ENCODE measurements around the gene HERPUD1.
"Not testable (repeated sequence)": the region's sequence is repeated elsewhere in the genome, so short reads cannot be mapped to it uniquely, and the experiment has no call there.

The HERPUD1 gene

DNA sequence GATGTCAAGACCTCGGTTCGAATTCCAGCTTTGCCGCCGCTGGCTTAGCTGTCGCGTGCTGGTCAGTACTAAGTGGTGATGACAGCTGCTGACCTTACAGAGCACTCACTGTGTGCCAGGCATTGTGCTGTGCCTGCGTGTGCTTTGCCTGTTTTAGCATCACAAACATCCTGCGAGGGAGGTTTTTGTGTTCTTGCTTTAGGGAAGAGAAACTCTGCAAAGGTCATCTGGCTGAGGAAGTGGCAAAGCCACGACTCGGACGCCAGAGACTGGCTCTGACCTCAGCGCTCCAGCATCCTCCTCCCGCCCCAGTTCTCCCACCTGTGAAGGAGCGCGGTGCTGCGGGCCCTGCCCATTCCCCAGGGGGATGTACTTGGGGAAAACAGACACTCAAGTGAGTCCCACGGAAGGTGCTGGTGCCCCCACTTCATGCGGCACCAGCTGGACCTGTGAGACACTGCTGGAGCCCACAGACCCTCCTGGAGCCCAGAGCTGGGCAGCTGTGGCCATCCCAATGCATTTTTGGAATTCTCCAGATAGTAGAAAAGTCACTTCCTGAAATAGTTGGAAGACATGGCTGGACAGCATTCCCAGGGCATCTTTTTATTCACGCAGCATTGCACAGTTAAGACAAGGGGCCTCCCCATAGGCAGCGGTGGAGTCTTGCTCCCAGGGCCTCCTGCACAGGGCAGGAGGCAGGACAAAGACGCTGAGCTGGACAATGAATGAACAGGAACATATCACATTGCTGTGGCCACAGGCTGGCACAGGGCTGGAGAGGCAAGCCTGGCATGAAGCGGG, 20.0 kb upstream of the HERPUD1 start:
- DNase-seq (ENCODE audit: low spot score), result no peak

DNA sequence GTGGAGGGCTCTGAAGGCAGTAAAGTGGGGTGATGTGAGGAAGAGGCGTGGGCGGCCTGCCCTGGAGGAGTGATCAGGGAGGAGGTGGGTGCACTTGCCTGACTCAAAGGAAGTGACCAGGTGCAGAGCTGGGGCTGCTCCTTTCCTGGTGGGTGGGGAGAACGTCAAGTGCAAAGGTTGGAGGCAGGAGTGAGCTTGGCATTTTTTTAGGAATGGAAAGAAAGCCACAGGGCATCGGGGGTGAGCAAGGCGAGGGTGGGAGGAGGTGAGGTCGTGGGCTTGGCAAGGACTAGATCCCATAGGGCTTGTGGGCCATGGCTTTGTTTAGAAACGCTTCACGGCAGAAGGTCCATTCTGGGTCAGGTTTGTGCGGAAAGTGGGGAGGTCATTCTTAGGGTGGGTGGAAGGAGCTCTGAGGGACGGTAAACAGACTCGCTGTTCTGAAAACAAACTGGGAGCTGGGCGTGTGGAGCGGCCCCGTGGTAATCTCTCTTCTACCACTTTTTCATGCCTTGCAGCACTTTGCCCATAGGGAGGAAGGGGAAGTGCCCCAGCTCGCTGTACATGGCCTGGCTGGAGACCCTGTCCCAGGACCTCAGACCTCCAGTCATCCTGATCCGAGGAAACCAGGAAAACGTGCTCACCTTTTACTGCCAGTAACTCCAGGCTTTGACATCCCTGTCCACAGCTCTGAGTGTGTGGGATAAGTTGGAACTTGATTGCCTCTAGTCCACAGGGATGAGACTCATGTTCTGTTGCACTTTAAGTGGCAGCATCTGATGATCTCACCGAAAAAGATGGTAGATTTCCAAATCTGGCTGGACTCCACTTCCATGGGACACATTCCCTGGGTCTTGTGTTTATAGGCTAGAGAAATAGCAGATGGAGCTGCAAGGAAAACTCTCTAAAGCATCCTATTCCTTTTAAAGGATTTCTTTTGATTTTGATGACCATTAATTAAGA, 18.9 kb upstream of the HERPUD1 start:
- no peak for DNase-seq (ENCODE audit: low spot score)

DNA sequence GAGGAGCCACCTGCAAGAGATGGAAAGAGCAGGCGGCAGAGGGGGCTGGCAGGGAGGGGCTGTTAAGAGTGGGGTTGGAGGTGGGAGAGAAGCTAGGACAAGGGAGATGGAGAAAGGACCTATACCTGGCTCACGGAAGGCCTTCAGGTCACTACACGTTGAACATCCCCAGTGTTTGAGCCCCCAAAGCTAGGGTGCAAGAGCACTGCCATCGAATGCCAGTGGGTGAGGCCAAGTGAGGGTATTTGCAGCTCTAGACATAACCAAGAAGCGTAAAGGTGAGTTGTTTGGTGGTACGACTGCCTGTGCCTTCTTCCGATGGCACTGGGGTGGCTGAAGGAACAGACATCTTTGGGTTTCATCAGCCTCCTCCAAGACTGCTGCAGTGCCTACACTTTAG, 17.0 kb upstream of the HERPUD1 start:
- DNase-seq (ENCODE audit: low spot score), result no peak

DNA sequence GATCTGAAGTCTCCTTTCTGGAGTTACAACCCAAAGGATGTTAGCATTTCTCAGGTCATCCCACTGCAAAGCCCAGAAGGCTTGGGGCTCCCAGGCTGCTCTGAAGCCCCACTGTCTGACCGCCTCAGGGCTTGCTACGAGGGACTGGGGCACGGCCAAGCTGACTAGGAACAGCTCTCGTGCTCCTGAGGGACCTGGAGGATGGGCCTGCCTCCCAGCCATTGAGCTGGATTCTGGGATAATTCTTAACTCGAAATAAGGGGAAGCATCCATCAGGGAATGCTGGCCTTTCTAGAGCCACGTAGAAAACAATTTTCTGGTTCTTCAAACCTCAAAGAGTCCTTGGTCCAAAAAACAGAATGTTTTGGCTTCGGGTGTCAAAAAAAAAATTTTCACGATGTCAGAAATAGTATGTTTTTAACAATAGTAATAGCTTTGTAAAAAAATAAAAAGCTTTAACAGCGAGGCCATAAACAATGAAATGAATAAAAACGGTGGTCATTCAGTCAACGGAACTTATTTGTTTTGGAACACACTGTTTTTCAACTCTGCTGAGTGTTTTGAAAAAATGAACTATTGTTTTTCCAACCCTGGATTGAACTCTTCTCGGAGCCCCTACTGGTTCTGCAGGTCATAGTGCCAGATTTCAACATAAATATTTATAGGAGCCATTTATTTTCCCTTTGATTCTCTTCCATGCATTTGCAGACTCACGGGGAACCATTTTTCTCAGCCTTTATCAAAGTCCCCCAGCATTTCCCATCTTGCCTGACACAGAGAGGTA, 16.4 kb upstream of the HERPUD1 start:
- no peak for DNase-seq (ENCODE audit: low spot score)

DNA sequence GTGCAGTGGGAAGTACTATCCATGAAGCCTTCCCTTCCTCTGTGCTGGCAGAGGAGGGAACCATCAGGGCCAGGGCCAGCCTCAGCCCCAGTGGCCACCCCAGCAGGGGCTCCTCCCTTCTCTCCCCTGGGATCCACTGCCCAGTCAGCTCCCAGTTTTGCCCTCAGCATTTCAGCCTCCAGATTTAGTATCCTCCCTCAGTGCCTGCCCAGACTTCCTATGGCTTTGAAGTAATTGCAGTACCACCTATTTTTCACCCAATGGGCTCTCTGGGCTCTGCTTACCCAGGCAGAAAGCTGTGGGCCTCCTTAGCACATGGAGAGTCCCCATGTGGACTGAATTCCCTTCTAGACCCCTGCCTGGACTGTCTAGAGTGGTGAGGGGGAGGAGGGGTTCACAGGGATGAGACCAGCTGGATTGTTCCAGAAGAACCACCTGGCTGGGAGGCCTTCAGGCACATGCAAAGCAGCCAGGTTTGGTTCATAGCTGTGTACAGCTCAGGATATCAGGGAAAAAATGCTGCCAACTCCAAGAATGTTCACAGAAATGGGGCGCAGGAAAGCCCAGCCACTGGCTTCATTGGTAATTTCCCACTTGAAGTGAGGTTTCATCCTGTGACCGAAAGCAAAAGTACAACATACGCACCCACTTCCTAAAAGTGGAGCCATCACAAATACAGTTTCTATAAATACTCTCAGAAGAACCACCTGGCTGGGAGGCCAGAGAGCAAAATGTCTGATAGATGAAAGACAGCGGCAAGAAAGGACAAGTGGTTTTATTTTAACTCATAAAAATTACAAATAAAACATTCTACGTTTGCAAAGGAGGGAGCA, 15.2 kb upstream of the HERPUD1 start:
- DNase-seq (ENCODE audit: low spot score), result no peak

DNA sequence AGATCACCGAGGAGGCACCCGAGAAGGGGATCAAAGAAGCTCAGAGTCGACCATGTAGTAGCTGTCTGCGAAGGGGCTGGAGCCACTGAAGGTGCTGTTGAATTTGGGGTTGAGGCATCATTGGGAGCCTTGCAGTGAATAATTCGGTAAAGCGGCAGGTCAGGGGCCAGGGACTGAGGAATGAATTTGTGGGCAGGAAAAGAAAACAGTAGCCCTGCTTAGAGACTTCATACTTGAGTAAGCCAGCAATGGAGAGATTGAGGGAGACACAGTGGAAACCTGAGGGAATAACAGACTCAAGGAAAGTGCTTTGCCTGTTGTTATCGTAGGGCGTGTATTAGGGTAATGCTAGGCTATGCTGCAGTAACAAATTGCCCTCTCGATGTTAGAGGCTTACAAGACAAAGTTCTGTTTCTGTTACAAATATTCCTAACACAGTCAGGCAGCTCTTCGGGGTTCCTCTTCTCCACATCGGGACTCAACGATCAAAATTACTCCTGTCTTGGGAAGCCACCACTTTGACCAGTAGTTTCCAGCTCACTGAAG, 13.4 kb upstream of the HERPUD1 start:
- no peak for DNase-seq (ENCODE audit: low spot score)

DNA sequence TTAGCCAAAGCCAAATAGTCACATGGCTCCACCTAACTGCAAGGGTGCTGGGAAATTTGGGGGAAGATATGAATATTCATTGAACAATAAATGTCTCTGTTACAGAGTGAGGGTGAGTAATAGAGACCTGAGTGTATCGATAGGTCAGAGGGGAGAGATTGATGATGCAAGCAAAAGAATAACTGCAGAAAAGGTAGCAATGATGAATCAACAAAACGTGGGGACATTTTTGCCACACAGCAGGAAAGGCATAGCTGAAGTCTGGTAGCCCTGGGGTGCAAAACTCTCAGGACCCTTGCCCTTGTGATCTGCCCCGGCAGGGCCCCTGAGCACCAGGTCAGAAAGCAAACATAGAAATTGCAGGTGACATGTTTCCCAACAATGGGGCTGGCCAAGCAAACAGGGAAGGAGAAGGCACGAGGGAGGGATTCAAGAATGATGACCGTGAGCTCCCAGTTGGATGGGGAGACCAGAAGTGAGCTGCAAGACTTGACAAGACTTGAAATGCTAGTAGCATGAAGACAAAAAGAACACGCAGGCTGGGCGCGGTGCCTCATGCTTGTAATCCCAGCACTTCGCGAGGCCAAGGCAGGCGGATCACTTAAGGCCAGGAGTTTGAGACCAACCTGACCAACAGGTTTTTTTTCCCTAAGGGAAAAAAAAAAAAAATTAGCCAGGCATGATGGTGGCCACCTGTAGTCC, 12.7 kb upstream of the HERPUD1 start:
- no peak for DNase-seq (ENCODE audit: low spot score)

DNA sequence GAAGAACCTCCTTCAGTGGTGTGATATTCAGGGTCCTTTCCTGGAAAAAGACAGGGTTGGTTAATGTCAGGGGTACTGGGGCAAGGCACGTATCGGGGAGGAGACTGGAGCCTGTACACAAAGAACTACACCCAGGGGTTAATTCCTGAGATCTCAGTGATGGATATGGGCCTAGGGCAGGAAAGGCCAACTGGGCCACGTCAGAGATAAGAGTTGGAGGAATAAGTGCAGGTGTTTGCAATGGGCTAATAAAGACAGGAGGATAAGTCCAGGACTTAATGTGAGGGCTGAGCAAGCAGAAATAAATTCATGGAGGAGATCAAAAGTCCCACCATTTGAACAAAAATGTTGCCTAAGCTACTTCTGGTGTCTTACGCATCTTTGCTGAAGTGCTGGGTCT, 10.4 kb upstream of the HERPUD1 start:
- DNase-seq (ENCODE audit: low spot score), result no peak

DNA sequence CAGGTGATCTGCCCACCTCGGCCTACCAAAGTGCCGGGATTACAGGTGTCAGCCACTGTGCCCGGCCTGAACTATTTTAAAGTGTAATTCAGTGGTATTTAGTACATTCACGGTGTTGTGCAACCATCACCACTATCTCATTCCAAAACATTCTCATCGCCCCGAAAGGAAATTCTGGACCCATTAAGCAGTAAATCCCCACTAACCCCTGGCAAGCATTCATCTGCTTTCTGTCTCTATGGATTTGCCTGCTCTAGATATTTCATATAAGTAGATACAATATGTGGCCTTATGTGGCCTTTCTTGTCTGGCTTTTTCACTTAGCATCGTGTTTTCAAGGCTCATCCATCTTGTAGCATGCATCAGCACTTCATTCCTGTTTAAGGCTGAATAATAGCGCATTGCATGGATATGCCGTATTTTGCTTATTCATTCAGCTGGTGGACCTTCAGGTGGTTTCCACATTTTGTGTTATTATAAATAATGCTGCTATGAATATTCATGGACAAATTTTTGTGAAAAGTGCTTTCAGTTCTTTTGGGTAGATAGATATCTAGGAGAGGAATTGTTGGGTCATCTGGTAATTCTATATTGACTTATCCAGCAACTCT, 8.4 kb upstream of the HERPUD1 start:
- DNase-seq (ENCODE audit: low spot score), result no peak

DNA sequence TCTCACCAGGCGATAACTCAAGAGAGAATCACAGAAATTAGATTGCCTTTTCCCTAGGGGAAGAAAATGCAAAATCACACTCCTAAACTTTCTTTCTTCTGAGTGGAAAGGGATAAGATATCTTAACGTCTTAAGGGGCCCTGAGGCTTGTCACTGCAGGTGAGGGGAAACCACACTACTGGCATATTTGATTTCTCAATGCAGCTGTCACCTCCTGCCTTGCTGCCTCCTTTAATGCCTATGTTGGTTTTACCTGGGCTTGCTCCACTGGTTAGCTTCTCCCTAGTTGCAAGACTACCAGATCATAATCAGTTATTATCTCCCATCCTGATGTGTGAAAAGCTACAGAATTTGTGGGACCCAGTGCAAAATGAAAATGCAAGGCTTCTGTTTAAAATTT, 4.5 kb upstream of the HERPUD1 start:
- DNase-seq (ENCODE audit: low spot score), result no peak

DNA sequence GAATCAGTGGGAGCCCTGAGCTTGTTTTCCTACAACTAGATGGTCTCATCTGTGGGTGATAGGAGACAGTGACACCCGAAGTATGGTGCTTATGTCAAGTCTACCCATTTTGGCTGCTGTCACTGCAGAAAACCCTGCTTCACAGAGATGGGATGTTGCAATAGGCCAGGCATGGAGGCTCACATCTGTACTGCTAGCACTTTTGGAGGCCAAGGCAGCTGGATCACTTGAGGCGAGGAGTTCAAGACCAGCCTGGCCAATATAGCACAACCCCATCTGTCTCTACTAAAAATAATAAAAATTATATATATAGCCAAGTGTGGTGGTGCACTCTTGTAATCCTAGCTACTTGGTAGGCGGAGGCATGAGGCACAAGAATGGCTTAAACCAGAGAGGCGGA, 2.3 kb upstream of the HERPUD1 start:
- DNase-seq (ENCODE audit: low spot score), result no peak

DNA sequence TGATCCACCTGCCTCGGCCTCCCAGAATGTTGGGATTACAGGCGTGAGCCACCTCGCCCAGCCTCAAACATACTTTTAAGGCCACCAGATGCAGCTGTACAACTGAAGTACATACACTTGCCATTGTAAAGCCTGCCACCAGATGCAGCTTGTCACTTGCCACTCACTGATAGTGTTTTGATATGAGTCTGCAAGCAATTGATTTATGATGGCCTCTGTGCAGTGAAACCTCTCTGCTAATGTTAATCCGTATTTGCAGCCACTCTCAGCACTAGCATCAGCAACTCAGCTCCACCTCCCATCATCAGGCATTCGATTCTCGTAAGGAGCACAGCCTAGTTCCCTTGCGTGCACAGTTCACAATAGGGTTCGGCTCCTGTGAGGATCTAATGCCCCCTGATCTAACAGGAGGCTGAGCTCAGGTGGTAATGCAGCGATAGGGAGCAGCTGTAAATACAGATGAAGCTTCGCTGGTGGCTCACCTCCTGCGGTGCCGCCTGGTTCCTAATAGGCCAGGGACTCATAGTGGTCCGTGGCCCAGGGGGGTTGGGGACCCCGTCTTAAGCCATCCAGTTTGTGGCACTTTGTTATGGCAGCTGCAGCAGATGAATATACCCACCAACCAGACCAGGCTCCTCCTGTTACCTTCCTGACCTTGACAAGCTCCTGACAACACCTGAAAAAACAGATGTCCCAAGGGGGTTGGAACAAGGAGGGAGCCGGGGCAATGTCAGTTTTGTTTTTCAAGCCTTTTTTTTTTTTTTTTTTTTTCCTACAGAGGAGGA, 1.3 kb upstream of the HERPUD1 start:
- DNase-seq (ENCODE audit: low spot score), result no peak

DNA sequence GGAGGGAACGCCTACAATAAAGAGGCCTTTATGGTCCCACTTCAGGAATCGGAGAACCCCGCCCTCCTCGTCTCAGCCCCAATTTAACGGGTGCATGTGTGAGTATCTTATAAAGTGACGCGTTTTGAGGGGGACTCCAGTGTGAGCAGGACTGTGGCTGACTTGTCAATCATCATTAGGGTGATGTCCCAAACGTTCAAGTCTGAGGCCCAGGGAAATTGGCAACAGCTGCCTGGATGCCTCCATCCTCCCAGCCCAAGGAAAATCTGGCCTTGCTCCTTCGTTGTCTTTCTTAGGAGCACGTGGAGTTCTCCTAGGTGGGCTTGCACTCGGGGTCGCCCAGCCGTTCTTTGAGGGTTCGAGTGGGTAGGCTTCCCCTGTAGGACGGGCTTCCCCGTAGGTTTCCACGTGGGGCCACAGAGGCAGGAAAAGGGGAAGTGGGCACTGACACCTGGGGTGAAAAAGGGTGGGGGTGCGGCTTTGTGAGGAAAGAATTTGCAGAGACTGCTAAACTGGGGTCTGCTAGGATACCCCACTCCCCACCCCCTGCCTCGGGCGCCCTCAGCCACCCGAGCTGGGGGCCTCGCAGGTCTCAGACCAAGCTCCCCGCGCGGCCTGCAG, 561 bp upstream of the HERPUD1 start:
- no peak for DNase-seq (ENCODE audit: low spot score)

DNA sequence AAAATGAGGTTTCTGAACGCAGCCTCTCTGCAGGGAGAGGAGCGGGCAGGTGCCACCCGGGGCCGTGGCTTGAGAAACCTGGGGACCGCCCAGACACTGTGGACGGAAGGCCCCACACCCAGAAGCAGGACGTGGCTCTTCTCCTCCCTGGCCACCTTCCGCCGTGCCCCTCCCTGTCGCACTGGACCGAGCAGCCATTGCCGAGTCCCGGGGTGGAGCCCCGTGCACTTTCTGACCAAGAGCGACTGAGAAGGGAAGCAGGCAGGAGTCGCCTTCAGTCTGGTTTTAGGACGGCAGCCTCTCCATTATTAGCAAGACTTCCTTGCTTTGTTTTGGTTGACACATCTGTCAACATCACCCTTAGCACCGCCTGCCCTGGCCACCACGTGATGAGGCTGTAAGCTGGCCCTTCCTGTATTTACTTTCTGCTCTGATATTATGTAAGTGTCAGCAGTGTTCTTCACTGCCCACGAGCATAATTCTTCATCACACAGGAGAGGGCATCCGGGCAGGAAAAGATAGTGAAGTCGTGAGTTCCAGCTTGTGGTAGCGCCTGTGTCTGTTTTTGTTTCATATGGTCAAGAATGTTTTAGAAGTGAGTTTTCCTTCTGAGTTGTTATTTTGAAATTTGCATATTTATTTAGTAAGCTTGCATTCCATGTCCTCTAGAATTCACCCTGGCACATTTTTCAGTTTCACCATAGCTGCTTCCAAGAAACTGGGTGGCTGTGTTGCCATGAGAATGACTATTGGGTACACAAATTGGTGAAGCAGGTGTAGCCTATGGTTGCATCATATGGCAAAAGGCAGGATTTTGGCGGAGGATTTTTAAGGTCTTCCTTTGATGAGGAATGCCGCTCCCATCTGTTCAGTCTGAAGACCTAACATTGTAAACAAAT, 1.0 kb downstream of the HERPUD1 start:
- peak; percentile 84 for DNase-seq (ENCODE audit: low spot score)

DNA sequence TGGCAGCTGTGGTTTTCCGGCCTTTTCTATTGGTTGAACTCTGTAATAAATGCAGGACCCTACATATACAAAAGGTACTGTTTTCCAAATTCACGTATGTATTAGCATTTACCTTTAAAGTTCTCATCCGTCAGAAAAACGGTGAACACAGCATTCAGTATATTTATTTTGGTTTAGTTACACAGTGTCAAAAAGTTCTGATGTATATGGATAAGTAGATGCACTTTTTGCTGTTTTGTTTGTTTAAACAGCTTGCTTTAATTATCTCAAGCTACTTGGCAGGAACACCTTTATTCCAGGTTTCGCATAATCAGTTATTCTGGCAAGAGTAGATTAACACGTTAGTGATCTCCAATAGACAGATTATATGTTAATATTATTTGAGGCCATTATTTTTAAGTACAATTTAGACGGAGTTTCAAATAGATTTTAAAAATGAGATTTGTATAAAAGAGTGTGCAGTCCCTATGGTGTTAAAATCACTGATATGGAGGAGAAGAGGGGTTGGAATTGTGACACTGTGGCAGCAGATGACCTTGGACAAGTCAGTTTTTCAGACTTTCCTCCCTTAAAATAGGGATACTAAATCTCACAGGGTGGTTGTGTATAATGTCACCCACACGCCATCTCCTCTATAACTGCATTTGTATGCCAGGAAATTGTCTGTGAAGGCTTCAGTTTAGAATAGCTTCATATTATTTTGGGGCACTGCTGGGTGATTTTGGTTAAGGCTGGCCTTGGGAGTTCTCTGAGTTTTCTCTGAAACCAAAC, 2.1 kb downstream of the HERPUD1 start:
- DNase-seq (ENCODE audit: low spot score), result no peak

DNA sequence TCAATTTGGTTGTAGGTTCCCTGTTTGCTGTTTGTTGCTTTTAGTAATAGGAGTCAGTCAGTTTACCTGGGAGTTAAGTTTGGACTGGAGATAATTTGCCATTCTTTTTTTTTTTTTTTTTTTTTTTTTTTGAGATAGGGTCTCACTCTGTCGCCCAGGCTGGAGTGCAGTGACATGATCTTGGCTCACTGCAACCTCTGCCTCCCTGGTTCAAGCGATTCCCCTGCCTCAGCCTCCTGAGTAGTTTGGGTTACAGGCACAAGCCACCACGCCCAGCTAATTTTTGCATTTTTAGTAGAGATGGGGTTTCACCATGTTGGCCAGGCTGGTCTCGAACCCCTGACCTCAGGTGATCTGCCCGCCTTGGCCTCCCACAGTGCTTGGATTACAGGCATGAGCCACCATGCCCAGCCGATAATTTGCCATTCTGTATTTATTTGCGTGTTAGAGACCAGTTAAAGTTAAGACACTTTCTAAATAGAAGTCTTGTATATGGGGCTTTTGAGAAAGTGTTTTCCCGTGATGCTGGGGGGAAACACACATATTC, 2.7 kb downstream of the HERPUD1 start:
- not testable (repeated sequence) for DNase-seq (ENCODE audit: low spot score)

DNA sequence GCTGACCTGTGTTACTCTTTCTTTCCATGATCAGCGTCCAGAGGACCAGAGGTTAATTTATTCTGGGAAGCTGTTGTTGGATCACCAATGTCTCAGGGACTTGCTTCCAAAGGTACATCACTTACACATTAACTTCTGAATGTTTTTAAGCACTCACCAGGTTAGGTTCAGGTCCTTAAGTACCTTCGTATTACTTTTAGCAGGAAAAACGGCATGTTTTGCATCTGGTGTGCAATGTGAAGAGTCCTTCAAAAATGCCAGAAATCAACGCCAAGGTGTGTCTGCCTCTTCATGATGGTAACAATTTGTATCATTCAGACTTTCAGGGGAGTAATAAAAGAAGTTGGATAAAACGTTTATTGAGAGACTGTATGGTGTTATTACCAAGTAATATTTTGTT, 3.3 kb downstream of the HERPUD1 start:
- no peak for DNase-seq (ENCODE audit: low spot score)
